HG03039 (cell line): ENCODE results near the gene WBP1L.
"Not testable (repeated sequence)": the region's sequence is repeated elsewhere in the genome, so short reads cannot be mapped to it uniquely, and the experiment has no call there.

ENCODE experiments used
- ATAC-seq: cut with Tn5 transposase; IDR thresholded peaks from one replicate; pipeline ENCODE4 v1.9.1; 2021; ENCODE audit warnings: mild to moderate bottlenecking, moderate library complexity; ENCODE audit not compliant: unreplicated experiment

The WBP1L gene

GRCh38 chr10:102834143-102834542 lies 90.4 kb downstream of the WBP1L start:
- no peak for ATAC-seq

DNA sequence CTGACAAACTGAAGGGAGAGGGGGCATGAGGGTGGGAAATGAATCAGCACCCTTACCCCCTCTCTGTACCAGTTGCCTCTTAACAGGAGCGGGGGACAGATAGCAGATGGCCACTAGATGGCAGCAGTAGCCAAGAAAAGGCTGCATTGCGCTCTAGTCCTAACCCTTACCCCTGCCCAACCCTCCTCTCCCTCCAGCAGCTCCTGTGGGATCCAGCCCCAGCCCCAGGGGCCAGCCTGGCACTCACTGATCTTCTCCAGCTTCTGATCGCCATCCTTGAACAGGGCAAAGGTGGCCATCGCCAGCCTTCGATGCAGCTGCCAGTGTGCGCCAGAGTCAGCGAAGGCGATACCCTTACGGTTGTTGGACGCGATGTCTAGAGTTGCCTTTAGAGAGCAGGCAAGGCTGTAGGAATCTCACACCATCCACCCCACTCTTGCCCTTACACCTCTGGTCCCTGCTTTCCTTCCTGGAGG lies 91.3 kb downstream of the WBP1L start:
- no peak for ATAC-seq

DNA sequence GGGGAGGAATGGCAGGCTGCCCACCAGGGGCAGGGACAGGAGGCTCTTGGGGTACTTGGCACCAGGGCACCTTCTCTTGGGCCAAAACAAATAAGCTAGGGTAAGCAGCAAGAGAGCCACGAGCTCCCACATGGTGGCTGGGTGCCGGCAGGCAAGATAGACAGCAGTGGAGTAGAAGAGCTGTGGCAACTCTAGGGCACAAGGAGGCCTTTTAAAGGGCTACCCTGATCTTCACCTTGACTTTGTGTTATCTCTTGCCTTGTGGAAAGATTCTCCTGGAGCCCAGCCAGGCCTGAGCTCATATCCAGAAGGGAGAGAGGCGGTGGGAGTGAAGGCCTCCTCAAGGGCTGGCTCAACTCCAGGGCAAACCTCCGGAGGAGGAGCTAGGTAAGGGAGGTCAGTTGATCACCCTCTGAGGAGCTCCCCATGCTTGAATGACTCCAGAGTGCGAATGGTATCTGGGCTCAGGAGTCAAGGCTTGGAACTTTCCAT lies 93.5 kb downstream of the WBP1L start, which contains the start of gene CYP17A1:
TSS of gene CYP17A1 (minus strand) at position 184 of the 492 bp plus-strand sequence. CDS start at position 132, 52 bp downstream.
- no peak for ATAC-seq

GRCh38 chr10:102838276-102838927 lies 94.7 kb downstream of the WBP1L start:
- ATAC-seq, result not testable (repeated sequence)

- ATAC-seq, result no peak
These were observed 98.1 kb downstream of the WBP1L start for GRCh38 chr10:102841827-102842345.

GRCh38 chr10:102843139-102843538 lies 99.4 kb downstream of the WBP1L start:
- not testable (repeated sequence) for ATAC-seq

- not testable (repeated sequence) for ATAC-seq
These were observed 100.5 kb downstream of the WBP1L start for GRCh38 chr10:102844190-102844776.

DNA sequence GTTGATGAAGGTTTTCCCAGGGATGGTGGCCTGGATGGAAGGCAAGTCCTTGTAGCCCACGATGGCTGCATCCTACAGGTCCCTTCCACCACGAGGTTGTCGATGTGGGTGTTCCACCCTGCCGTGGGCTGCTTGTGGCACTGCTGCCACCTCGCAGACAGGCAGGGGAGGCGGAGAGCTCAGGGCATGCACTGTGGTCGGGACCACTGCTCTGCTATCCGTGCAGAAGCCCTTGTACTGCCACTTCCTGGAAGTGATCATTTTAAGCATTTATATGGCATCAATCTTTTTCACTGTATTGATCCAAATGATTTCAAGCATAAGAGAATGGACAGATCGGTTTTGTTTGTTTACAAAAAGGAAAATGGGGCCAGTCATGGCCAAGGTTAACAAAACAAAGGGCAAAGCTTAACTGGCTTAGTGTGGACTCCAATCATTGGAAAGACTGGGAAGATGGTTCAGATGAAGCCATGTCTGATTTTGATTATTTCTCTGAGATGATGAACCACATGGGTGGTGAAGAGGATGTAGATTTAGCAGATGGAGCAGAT lies 101.7 kb downstream of the WBP1L start:
- no peak for ATAC-seq

GRCh38 chr10:102850025-102850518 lies 106.3 kb downstream of the WBP1L start:
- ATAC-seq, result no peak

GRCh38 chr10:102853237-102853636 lies 109.5 kb downstream of the WBP1L start:
- ATAC-seq, result not testable (repeated sequence)

- not testable (repeated sequence) for ATAC-seq
These were observed 112.1 kb downstream of the WBP1L start for GRCh38 chr10:102855731-102856436.

- no peak for ATAC-seq
These were observed 113.1 kb downstream of the WBP1L start for GRCh38 chr10:102856758-102857424.

DNA sequence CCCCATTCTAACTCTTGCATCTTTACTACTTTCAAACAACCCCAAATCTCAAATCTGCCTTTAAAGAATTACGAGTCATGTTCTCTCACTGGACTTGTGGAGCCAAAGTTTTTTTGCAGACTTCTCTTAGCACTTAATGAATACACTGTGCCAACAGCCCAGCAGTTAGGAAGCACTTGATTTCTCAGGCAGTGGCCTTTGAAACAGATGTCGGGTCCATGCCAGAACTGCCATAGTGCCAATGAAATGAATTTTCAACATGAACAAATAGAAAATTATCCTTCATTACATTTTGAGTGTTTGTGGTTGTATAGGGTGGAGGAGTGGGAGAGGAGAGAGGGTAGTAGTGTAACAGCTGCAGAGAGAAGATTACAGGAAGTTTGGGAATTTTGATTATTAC lies 116.2 kb downstream of the WBP1L start:
- no peak for ATAC-seq

DNA sequence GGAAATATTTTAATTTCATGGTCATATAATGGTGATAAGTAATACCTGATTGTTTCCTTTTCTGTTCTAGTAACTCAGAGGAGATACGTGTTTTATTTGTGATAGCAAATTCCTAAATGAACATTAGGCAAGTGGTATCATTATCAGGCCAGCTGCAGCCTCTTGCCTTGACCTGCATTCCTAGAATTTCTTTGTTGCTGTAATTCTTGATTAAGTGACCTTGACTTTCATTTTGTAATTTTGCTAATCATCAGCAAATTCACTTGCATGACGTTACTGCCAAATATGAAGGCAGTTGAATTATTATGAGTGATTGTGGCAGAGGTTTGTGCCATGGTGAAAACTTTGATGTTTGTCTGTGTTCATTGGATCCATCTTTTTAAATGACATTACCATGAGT lies 119.9 kb downstream of the WBP1L start:
- no peak for ATAC-seq

GRCh38 chr10:102865620-102866019 lies 121.9 kb downstream of the WBP1L start:
- ATAC-seq, result no peak
